HEK293 (cell line): ENCODE data around the gene RIOX2.

ENCODE experiments used
- OSR2 ChIP-seq: fragments of 450-650 bp; formaldehyde crosslinking; IDR thresholded peaks from 2 replicates; pipeline ENCODE4 v1.5.1; 2016; ENCODE audit warnings: missing biosample characterization, missing genetic modification characterization
- YY1 ChIP-seq: fragments of 450-650 bp; formaldehyde crosslinking; IDR thresholded peaks from 2 replicates; pipeline ENCODE4 v1.5.1; 2018; ENCODE audit warnings: missing biosample characterization, missing genetic modification characterization
- ZBTB7A ChIP-seq: fragments of 450-650 bp; formaldehyde crosslinking; IDR thresholded peaks from 2 replicates; pipeline ENCODE4 v1.5.1; 2016; ENCODE audit warnings: low read depth, missing biosample characterization, missing genetic modification characterization

DNA sequence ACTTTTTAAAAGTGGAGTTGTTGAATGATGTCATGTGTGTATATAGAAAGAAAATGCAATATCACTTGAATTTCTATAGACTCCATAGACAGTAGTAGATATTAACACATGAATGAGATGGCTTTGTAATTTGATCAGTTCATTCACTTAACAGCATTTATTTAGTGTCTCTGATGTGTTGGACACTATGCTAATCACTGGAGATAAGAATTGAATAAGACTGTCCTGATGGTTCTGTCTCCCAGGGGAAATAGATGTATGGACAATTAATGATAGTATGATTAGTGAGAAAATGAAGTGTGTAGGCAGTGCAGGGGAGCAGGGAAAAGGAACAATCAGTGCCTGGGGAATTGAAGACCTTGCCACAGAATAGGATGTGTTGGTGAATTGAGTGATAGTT lies 72.9 kb downstream of the RIOX2 start:
- no peak for TF ChIP-seq ZBTB7A (tag by site-specific recombination)
- TF ChIP-seq OSR2 (tag by site-specific recombination) = no peak
- TF ChIP-seq YY1 = no peak
